GM18870 (cell line): Measurements from ENCODE around the gene BRINP2.

Source experiments
- ATAC-seq: cut with Tn5 transposase; IDR thresholded peaks from one replicate; pipeline ENCODE4 v1.9.1; 2021; ENCODE audit warnings: moderate library complexity; ENCODE audit not compliant: unreplicated experiment

BRINP2 gene

DNA sequence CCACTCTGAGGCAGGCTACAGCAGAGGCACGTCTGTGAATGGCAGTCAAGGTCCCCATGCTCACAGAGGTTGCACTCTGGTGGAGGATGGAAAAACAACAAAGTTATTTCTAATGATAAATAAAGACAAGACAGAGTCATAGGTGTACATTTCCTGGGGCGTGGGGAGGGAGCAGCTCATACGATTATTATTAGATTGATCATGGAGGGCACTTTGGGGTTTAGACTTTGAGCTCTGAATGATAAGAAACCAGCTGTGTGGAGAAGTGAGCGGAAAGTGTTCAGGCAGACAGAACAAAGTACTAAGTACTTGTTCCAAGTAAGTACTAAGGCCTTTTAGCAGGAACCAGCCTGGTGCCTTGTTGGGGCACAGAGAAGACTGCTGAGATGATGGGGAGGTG, 86.8 kb downstream of the BRINP2 start:
- ATAC-seq: no peak

GRCh38 chr1:177270863-177271262, 100.1 kb downstream of the BRINP2 start:
- no peak for ATAC-seq

- ATAC-seq: no peak
Observed at GRCh38 chr1:177273141-177273540, 102.4 kb downstream of the BRINP2 start.

GRCh38 chr1:177274687-177275211, 104.0 kb downstream of the BRINP2 start:
- ATAC-seq: no peak

DNA sequence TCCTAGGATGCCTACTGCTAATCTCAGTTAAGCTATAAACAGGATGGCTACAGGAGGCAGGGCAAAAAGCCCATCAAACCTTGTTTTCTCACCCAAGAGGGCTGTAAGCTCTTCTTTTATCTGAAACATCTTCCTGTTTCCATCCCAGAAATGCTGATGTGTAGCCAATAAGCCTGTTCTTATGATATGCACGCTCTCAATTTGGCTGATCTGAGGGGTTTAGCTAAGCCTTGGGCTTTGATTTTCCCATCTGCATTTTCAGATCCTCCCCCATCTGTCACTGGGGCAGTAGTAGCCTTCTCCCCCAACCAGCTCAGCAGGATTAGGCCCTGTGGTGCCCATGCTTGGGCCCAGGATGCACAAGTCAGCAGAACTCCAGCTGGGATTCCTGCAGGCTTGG, 105.0 kb downstream of the BRINP2 start:
- ATAC-seq: no peak

GRCh38 chr1:177278626-177279390, 108.0 kb downstream of the BRINP2 start:
- ATAC-seq: no peak

DNA sequence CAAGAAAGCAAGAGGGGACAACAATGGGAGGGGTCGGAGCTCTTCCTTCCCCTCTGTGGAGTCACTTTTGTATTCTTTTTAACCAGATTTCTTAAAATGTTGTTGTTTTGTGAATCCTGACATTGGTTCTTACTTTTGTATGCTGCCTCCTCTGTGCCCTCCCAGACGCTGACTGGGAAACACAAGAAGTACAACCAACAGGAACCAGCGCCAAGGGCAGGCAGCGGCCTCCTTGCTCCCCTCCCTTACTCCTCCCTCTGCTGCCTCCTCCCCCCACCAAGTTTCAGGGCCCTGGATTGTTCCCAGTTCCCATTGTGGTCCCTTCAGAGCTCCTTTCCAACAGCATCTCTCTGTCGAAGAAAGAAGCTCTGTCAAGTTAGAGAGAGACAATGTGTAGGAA, 111.1 kb downstream of the BRINP2 start:
- no peak for ATAC-seq

- ATAC-seq: no peak
Observed at GRCh38 chr1:177282976-177283375, 112.2 kb downstream of the BRINP2 start.

- no peak for ATAC-seq
Observed at GRCh38 chr1:177283380-177283779, 112.6 kb downstream of the BRINP2 start.

- ATAC-seq: no peak
Observed at GRCh38 chr1:177286396-177286795, 115.6 kb downstream of the BRINP2 start.

DNA sequence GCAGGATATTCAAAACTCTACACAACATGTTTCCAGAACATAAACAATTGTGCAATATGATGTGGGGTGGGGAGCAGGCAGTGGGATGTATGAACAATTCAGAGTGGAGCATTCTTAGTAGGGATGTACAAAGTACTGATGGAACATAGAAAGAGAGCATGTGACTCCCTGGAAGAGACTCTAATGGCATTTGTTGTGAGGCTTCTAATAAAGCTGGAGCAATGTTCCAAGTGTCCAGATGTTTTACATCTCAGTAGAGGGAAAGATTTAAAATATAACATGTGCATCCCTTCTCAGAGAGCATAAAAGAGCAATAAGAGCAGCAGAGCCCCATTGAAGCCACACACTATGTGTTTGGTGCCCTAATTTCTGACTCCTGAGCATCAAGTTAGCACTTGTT, 116.5 kb downstream of the BRINP2 start:
- ATAC-seq: no peak

DNA sequence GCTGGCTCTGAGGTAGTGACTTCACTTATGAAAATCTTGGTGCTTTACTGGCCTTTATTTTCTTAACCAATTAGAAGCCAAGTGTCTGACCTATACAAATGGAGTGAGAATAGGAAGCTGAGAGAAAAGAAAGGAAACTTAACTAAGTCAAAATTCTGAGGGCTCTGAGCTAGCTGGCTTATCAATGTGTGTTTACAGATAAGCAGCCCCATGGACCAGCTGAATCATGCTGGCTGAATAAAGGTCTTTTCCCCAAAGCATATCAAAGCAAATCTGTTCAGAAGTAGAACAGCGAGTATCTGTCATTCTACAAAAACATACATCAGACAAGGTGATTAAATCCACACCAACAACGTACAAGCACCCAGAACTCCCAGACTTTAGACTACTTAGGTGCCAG, 117.2 kb downstream of the BRINP2 start:
- ATAC-seq: no peak

GRCh38 chr1:177289532-177289931, 118.8 kb downstream of the BRINP2 start:
- ATAC-seq: no peak

- no peak for ATAC-seq
Observed at GRCh38 chr1:177300431-177300830, 129.7 kb downstream of the BRINP2 start.

GRCh38 chr1:177301425-177302124, 130.8 kb downstream of the BRINP2 start:
- ATAC-seq: no peak

DNA sequence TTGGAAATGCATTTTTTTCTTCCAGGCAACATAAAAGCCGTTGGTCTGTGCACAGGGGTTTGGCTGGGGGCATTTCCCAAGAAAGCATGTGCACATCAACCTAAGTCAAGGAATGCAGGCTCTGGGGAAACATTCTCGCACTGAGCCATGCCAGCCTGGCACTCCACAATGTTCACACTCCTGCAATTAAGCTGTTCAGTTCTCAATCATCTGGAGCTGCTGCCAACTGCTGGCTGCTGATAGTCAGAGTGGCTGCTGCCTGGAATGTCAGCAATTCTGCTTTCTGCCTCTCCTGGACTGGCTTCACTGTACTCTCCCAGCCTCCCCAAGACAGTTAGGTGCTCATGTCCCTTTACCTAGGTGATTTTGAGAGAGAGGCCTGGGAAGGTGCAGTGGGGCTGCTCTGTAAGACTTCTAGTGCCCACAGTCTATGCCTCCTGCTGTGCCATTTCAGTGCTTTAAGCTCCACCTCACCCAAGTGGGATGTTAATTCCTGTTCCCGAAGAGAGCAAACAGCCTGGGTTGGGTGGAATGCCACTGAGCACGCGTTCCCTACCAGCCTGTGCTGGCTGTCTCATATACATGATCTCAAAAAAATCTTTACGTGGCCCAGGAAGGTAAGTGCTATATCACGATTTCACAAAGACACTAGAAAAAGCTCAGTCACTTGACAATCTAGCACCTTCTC, 131.7 kb downstream of the BRINP2 start:
- no peak for ATAC-seq

GRCh38 chr1:177305040-177306018, 134.6 kb downstream of the BRINP2 start:
- no peak for ATAC-seq

DNA sequence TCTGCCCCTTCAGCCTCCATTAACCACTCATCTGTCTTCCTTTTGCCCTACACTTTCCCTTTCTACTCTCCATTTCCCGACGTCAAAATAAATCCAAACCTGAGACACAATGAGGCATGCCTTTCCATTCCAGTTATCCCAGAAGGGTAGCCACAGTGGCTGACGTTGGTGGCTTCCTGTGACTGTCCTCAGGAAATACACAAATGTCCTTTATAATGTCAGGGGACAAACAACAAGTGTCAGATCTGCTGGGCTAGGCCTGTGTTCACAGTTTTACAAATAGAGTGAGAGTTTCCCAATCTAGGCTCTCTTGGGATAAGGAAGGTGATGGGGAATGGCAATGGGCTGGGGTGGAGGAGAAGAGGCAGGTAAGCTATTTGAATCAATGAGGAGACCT, 135.3 kb downstream of the BRINP2 start:
- no peak for ATAC-seq

DNA sequence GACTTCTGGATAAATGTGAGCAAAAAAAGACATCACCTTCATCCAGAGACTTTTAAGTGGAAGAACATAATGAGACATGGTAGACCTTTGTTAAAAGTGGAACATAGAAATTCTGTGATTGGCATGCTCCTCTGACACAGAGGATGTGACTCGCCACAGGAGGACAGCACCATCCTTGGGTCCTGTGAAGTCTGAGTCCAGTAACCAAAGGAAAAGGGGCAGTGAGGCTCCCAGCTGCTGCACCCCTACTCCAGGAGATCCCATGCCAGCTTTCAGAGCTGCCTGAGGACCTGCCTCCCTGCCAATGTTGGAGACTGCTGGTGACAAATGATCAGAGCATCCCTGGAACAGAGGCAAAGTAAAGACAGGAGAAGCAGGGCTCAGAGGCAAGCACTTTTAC, 136.2 kb downstream of the BRINP2 start:
- no peak for ATAC-seq

DNA sequence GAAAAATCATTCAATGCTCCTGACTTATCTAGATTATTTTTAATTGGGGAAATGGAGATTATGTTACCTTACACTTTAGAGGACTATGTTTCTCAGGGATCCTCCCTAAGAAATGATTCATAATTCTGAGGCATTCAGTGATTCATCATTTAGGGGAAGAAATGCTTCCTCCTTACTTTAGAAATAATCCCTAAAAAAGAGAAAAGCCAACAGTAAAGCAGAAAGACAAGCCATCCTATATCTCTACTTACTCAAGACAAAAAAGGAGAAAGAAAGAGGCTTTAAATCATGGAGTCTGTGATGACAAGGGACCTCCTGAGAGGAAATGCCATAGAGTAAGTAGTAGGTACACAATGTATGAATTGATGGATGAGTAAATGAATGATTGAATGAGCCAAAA, 137.0 kb downstream of the BRINP2 start:
- no peak for ATAC-seq

DNA sequence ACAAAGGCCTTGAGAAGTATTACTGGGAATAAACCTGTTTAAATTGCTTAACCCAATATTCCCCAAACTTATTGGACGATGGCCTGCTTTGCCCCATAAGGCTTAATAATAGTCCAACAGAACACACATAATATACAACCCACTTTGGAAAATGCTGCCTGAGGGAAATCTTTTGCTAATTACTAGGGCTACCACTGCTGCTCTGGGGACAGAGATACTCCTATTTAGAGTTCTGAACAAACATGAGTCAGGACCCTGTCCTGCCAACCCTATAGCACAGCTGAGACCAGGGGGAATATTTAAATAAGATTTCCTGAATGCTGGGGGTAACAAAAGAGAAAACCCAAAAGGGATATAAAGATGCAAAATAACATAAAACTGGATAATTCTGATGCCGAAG, 139.1 kb downstream of the BRINP2 start:
- ATAC-seq: no peak
